GM20000 (cell line): Measurements from ENCODE around the gene OTUD6A.

Experiments used
- DNase-seq: peaks from one replicate; pipeline ENCODE4 v3.0.0; 2012; ENCODE audit warnings: low spot score
- TF ChIP-seq, protein P1 (sequence below): IDR thresholded peaks from 2 replicates; pipeline ENCODE4 v1.5.1; 2012; ENCODE audit warnings: mild to moderate bottlenecking, control low read depth; ENCODE audit errors: extremely low read depth, missing control alignments

The OTUD6A gene, protein sequence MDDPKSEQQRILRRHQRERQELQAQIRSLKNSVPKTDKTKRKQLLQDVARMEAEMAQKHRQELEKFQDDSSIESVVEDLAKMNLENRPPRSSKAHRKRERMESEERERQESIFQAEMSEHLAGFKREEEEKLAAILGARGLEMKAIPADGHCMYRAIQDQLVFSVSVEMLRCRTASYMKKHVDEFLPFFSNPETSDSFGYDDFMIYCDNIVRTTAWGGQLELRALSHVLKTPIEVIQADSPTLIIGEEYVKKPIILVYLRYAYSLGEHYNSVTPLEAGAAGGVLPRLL

DNA sequence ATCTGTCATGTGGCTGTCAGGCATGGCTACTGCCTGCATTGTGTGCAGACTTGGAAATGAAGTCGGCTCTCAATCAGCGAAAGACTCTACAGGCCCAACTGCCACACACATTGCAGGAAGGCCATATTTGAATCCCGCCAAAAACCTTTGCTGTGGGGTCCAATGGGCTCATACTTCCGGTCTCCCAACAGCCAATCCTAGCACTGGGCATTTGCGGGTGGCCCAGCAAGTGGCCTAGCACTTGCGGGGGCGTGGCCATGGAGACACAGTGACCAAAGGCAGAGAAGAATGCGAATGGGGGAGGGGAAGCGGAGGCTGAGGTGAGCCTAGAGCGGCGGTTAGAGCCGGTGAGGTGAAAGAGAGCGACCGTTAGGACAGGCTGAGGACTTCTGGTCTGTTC, at the start of gene OTUD6A:
TSS of gene OTUD6A (plus strand) at position 382 of the 400 bp plus-strand sequence. CDS start 68 bp downstream, outside the sequence.
- TF ChIP-seq, protein P1, sequence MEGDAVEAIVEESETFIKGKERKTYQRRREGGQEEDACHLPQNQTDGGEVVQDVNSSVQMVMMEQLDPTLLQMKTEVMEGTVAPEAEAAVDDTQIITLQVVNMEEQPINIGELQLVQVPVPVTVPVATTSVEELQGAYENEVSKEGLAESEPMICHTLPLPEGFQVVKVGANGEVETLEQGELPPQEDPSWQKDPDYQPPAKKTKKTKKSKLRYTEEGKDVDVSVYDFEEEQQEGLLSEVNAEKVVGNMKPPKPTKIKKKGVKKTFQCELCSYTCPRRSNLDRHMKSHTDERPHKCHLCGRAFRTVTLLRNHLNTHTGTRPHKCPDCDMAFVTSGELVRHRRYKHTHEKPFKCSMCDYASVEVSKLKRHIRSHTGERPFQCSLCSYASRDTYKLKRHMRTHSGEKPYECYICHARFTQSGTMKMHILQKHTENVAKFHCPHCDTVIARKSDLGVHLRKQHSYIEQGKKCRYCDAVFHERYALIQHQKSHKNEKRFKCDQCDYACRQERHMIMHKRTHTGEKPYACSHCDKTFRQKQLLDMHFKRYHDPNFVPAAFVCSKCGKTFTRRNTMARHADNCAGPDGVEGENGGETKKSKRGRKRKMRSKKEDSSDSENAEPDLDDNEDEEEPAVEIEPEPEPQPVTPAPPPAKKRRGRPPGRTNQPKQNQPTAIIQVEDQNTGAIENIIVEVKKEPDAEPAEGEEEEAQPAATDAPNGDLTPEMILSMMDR = no peak
- no peak for DNase-seq

DNA sequence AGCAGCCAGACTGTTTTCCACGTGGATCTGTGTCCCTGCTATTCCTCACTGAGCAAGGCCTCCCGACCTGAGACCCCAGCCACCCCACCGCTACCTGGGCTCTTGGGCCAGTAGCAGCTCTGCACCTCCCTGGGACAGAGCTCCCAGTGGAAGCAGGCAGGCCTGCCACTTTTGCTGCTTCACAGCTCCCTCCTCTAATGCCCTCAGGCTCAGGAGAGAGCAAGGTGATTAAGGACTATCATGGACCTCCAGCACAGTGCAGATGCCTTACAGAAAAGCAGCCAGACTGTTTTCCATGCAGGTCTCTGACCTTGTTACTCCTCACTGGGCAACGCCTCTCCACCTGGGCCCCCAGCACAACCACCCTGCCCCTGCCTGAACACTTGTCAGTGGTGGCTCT, 49.5 kb upstream of the OTUD6A start:
- DNase-seq = no peak
- TF ChIP-seq, protein P1 = no peak

DNA sequence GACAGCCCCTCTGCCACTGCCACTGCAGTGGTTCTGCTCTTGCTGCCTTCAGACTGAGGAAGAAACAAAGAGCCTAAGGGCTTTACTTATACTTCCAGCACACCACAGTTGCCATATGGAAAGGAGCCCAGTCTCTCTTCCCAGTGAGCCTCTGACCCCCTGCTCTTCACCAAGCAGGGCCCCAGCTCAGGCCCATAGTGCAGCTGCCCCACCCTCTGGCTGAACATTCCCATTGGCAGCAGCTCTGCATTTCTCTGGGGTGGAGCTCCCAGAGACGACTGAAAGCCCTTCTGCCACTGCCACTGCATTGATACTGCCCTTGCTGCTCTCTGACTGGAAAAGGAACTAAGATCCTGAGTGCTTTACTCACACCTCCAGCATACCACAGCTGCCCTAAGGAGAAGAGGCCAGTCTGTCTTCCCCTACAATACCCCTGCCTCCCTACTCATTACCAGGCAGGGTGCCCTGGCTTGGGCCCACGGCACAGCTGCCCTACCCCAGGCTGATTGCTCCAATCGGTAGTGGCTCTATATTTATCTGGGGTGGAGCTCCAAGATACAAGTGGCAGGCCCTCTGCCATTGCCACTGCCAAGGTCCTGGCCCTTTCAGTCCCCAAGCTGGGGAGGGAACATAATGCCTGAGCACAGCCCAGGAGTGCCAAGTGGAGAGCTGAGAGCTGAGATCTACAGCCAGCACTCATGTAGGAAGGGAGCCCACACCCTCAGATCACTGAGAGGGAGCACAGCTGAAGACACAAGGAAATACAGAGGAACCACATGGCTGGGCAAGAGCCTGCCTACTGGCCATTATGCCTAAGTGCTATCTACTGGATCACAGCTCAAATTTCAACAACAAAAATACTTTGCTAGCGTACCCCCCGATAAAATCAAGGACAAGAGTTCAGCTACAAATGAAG, 48.5 kb upstream of the OTUD6A start:
- TF ChIP-seq, protein P1 = no peak
- DNase-seq = no peak

DNA sequence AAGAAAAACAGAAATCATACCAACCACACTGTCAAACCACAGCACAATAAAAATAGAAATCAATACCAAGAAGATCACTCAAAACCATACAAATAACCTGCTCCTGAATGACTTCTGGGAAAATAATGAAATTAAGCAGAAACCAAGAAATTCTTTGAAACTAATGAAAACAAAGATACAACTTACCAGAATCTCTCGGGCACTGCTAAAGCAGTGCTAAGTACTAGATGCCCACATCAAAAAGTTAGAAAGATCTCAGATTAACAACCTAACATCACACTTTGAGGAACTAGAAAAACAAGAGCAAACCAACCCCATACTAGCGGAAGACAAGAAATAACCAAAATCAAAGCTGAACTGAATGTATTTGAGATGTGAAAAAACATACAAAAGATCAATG, 45.7 kb upstream of the OTUD6A start:
- TF ChIP-seq, protein P1 = no peak
- no peak for DNase-seq

DNA sequence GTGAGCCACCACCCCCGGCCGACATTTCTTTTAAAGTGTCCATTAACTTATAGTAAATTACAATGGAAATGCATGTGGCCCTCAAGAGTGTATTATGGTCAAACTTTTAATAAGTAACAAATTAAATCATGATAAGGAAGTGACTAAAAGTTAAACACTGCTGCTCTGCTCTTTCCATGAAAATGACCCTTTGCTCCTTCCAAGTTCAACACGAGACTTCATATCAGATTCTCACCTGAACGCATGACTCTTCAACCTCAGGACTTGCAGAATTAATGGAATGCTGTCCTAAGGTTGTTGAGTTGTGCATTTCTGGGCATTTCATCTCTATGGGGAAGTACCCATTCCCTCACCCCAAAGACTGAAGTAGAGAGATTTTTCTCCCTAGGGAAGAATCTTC, 39.6 kb upstream of the OTUD6A start:
- no peak for DNase-seq
- TF ChIP-seq, protein P1 = no peak

DNA sequence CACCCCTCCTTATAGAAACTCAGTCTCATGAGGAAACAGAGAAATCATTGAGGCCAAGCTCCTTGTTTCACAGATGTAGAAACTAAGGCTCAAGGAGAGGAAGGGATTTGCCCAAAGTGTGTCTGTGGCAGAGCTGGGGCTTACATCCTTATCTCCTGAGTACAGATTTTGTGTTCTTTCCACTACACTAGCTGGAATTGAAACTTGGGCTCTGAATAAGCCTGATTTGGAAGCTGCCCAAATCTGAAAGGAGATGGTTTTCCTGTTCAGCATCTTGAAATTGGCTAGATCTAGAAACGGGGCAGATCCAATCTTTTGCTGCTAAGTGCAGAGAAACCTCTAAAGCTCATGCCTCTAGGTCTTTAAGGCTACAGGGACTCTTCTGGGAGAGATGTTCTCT, 36.8 kb upstream of the OTUD6A start:
- TF ChIP-seq, protein P1 = no peak
- no peak for DNase-seq
